Stimulated activated CD4-positive, alpha-beta T cell treated with anti-CD3 and anti-CD28 coated beads, Interleukin-15, amount 100 ng/mL, for 48 hours (primary cell): ENCODE results near the gene ZNF335.
"Not testable (repeated sequence)": the region's sequence is repeated elsewhere in the genome, so short reads cannot be mapped to it uniquely, and the experiment has no call there.

Experiments
- DNase-seq, 2 donors: peaks; one replicate each; pipeline ENCODE4 v3.0.0-alpha.2; 2020; ENCODE audit warnings: low read depth in 2 of 2

Gene ZNF335

DNA sequence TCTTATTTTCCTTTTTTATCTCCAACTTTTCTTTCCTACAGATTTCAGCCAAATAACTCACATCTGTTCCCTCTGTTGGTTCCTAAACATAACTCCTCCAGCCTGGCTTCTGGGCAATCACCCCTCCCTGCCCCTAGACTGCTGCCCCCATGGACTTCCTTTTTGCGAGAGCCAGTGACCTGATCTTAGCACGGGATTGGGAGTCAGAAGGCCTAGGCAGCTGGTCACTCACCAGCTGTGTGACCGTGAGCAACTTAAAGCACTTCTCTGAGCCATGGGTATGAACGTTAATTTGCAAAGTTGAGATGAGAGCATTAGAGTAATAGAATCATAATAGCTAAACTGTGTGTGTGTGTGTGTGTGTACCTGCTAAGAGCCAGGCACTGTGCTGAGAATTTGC, 32.2 kb upstream of the ZNF335 start:
- DNase-seq, result no peak

DNA sequence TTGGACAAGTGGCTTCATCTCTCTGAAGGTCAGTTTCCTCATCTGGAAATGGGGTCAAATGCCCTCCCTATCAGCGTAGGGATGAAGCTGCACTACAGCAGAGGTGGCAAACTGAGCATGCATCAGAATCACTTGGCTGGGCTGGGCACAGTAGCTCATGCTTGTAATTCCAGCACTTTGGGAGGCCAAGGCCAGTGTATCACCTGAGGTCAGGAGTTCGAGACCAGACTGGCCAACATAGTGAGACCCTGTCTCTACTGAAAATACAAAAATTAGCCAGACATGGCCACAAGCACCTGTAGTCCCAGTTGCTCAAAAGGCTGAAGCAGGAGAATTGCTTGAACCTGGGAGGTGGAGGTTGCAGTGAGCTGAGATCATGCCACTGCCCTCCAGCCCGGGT, 30.0 kb upstream of the ZNF335 start:
- DNase-seq, result no peak

DNA sequence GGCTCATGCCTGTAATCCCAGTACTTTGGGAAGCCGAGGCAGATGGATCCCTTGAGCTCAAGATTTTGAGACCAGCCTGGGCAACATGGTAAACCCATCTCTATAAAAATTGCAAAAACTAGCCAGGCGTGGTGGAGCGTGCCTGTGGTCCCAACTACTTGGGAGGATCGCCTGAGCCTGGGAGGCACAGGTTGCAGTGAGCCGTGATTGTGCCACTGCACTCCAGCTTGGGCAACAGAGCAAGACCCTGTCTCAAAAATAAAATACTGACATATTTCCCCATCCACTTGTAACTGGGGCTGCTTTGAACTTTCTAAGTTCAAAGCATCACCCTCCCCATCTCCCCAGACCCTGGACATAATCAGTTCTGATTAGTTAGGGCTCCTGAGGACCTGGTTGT, 29.5 kb upstream of the ZNF335 start:
- DNase-seq, result no peak

DNA sequence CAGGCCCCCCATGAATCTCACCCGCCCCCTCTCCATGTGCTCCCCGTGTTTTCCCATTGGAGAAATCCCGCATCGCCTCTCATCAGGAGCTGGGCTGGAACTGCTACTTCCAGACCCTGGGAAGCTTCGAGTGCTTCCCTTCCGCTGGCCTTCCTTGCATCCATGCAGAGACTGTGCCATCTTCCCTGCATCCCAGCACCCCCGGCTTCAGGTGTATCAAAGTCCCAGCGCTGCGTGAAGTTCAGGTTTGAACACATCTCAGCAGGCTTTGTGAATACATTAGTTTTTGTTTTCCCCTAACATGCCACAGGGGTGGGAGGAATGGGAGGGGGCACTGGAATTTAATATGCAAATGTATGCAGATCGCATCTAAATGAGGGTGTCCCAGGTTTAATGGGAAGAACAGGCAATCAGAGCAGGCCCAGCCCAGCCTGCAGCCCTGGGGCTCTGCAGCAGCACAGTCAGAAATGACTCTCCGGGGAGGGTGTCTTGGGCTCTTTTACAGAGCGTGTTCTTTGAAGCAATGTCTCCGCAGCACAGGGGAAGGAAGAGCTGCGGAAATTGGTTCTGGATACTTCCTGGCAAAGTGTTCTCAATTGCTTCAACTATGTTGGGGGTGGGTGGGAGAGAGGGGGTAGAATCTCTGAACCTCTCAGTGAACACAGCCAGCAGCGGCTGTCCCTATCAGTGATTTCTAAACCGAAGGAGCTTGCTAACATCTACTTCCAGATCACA, 28.4 kb upstream of the ZNF335 start:
- no peak for DNase-seq

DNA sequence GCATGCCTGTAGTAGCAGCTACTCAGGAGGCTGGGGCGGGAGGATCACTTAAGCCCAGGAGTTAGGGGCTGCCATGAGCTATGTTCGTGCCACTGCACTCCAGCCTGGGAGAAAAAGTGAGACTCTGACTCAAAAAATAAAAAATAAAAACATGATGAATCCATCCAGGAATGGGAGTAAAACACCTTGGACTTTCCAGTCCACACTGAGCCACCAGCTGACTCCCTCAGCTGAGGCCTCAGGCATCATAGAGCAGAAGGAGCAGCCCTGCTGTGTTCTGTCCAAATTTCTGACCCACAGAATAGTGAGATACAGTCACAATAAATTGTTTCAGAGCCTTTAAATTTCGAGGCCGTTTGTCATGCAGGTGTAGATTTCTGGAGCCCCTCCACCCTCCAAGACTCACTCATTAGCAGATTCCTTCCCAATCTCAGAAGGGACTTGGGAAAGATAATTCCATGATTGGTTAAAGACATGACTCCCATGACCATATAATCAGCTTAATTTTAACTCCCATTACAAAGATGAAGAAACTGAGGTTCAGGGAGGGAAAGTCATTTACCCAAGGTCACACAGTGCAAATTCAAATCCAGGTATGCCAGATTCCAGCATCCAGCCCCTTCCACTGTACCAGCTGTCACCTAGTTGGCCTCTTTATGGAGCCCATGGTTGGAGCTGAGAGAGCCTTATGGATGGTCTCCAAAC, 27.7 kb upstream of the ZNF335 start:
- DNase-seq, result no peak

DNA sequence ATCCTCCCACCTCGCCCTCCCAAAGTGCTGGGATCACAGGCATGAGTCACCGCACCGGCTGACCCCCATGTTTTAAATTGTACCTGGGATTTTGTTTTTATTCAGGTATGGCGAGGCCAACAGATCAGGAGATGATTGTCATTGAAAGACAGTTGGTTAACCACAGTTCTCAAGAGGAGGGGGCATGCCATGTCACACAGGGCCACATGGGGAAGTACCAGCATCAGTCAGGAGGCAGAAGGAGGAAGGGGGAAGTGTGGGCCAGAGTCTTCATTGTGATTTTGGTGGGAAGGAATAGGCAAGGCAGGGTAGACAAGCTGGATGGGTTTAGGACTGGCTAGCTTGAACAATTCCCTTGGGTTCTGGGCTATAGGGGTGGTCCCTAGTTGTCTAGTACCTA, 26.8 kb upstream of the ZNF335 start:
- no peak for DNase-seq

DNA sequence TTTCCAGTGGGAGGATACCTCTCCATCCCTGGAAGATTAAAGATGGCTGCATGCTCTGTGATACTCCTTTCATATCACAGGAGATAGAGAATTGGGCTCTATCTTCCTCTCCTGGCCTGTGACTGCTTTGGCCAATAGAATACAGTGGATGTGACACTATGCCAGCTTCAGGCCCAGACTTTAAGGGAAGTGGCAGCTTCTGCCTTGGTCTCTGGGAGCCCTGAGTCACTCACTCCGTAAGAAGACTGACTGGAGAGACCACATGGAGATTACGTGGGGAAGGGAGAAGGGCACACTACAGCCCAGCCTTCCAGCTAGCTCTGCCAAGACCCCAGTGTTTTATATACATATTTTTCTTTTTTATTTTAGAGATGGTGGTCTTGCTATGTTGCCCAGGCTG, 26.3 kb upstream of the ZNF335 start:
- DNase-seq, result no peak

DNA sequence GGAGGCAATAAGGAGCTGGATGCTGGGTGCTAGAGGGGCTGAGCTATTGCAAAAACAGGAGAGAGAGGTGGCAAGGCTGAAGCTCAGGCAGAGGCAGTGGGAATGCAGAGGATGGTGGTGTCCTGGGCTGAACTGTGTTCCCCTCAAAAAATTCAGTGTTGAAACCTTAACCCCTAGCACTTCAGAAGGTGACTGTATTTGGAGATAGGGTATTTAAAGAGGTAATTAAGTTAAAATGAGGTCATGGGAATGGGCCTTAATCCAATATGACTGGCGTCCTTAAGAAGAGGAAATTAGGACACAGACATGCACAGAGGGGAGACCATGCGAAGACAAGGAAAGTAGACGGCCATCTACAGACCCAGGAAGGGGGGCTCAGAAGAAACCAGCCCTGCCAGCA, 25.2 kb upstream of the ZNF335 start:
- DNase-seq, result no peak

DNA sequence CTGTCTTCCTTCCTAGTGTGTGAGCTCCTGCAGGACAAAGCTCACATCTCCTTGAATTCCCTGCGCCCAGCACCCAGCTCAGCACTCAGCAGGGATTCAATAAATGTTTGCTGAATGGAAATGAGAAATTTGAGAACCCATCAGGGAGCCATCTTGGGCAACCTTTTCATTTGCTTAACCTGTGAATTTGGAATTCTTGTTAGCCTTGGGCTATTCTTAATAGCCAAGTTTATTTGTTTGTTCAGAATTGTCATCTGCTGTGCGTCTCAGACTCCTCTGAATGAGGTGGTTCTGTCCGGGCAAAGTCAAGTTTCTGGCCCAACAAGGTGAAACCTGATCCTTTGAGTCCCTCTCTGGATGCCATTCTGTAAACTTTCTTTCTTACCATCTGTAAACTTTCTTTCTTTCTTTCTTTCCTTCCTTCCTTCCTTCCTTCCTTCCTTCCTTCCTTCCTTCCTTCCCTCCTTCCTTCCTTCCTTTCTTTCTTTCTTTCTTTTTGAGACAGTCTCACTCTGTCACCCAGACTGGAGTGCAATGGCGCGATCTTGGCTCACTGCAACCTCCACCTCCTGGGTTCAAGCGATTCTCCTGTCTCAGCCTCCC, 23.6 kb upstream of the ZNF335 start:
- not testable (repeated sequence) for DNase-seq

DNA sequence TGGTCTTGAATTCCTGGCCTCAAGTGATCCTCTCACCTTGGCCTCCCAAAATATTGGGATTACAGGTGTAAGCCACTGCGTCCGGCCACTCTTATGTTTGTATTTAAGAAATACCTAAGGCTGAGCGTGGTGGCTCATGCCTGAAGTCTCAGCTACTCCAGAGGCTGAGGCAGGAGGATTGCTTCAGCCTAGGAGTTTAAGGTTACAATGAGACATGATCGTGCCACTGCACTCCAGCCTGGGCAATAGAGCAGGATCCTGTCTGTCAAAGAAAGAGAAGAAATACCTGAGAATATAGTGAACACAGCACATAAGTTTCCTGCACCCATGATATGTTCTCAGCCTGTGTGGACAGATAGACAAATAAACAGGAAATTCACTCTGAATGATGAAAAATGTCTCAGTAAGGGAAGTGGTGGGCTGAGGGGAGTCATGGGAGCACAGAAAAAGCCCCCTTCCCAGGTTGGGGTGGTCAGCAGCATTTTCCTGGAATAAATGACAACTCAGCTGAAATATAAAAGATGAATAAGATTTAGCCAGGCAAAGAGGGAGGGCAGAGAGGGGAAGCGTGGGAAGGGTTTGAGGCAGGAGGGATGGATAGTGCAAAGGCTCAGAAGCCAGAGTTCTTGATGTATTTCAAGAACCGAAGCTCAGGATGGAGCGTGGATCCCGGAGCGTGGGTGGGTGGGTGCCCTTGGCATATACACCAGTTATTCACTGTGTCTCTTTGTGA, 22.9 kb upstream of the ZNF335 start:
- DNase-seq, result no peak

DNA sequence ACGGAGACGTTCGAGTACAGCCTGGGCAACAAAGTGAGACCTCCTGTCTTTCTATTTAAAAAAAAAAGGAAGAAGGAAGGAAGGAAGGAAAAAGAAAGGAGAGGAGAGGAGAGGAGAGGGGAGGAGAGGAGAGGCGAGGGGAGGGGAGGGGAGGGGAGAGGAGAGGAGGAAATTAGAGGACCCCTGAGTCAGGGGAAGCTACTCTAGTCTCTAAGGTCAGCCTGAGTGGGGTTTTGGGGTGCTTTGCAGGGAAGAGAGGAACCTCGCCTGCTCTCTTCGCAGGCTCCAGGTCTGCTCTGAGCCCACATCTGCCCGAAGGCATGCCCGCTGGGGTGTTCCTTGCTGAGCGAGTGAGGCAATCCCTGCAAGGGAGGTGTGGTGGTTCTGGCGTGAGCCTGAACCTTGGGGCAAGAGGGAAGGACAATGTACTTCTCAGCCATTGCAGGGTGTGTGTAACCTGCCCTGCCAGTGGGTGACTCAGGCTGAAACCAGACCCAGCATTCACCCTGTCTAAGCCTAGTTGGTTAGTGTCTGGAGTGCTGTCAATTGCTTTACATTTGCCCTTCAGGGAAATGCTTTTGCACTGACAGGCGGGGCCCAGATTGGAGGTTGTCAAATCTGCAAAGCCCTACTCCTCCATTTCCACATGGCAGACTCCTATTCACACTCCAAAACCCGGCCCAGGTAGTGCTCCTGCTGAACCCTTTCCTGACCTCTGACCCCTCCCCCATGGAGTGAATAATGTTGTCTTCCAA, 21.4 kb upstream of the ZNF335 start:
- DNase-seq, result no peak

DNA sequence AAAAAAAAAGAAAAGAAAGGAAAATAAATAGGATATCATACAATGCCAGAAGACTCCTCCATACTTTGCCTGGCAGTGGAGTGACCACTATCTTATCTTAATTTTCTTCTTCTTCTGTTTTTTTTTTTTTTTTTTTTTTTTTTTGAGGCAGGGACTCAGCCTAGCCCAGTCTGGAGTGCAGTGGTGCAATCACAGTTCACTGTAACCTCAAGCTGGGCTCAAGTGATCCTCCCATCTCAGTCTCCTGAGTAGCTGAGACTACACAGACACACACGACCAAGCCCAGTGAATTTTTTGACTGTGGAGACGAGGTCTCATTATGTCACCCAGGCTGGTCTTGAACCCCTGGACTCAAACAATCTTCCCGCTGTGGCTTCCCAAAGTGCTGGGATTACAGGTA, 19.6 kb upstream of the ZNF335 start:
- no peak for DNase-seq

DNA sequence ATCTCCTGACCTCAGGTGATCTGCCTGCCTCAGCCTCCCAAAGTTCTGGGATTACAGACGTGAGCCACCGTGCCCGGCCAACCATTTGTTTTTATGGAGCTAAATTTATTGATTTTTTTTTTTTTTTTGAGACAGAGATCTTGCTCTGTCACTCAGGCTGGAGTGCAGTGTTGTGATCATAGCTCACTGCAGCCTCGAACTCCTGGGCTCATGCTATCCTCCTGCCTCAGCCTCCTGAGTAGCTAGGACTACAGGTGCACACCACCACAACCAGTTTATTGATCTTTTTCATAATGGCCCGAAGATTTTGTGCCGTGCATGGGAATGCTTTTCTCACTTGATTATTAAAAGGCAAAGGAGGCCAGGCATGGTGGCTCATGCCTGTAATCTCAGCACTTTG, 16.8 kb upstream of the ZNF335 start:
- DNase-seq, result not testable (repeated sequence)

DNA sequence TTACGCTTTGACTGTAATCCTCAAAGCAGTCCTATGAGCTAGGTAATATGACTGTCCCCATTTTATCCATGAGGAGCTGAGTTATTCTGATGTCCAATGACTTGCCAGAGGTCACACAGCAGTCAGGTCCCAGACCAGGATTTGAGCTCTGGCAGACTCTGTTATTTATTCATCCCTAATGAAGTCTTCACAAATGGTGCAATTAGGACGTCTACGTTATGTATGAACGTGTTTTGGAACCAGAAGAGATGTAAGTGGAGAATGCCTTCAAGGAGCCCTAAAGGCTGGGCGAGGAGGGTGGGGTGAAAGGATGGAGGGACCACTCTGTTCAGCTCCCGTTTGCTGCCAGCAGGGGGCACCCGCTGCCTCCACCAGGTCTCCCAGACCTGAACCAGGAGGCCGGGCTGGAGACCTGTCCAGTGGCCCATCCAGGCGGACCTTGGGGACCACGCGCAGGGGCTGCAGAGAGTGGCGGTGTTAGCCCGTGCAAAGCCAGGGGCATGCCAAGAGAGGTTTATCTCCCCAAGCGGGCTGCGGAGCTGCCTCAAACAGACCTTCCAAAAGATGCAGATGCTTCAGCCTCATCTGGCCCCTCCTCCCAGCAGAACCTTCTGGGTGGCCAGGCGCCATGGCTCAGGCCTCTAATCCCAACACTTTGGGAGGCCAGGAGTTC, 15.2 kb upstream of the ZNF335 start:
- DNase-seq, result peak; percentile 60 to 76

DNA sequence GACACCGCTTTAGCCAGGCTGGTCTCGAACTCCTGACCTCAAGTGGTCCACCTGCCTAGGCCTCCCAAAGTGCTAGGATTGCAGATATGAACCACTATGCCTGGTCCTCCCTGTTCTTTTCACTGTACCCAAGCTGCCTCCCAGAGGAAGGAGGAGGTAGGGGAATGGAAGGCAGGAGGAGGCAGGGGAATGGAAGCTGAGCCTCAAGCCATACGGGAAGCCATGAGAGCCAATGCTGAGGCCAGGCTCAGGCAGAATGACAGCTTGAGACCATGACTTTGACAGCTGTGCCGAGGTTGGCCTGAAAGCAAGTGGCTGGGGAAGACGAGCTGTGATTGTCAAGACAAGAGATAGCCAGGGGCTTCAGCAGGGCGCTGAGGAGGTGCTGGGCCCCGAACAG, 13.6 kb upstream of the ZNF335 start:
- no peak for DNase-seq

DNA sequence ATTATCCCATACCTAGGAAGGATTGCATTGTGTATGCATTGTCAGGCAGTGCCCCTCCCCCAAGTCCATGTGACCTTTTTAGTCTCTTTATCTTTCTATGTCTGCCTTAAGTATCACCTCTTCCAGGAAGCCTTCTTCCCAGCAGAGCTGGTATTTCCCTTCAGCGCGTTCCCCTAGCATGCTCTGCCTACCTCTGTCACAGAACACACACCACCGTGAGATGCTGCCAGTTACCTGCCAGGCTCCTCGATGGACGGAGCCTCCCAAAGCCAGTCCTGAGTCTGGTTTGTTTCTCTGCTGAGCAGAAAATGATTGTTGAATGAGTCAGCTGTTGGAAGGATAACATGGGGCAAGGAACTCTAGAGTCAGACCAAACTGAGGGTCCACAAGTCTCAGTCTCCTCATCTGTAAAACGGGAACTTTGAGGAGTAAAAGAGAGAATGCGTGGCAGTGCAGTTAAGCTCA, 11.3 kb upstream of the ZNF335 start:
- DNase-seq, result no peak

DNA sequence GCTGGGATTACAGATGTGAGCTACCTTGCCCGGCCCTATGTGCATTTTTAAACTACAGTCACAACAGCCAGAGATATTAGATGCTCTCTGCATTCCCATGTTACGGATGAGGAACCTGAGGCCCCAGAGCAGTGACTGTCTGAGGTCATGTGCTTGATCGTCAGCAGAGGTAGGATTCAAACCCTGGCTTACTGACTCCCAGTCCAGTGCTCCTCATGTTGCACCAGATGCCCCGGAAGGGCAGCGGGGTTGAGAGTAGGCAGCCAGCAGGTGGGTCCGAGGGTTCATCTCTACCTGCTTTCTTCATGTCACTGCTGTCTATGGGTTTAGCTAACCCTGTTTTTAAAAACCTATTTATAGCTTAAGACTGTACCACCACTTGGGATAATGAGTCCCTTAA, 9.3 kb upstream of the ZNF335 start:
- DNase-seq, result no peak

DNA sequence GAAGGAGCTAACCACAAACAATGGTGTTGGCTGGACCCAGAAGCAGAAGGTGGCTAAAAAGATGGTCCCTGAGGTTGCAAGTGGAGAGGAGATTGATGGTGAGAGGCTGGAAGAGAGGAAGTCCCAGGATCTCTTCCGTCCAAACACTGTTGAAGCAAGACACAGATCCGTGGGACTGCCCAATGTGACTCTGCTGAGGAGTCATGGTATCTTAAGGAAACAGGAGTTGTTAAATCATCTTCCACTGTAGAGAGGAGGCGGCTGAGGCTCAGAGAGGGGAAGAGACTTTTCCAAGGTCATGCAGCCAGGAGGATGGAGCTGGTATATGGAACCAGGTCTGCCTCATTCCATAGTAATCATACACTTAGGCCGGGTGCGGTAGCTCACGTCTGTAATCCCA, 4.1 kb upstream of the ZNF335 start:
- DNase-seq, result no peak

DNA sequence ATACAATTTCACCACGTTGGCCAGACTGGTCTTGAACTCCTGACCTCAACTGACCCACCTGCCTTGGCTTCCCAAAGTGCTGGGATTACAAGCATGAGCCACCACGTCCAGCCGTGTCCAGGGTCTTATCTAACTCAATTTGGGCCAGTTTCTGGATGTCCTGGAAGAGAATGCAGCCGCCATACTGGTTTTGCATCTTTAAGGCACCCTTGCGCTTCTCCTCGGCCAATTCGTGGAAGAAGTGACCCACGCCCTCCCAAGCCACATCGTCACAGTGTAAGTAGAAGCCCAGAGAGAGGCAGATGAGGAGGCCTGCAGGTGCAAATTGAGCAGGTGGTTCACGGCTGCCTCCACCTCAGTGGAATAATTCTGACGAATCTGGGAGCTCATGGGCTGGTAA, 3.7 kb upstream of the ZNF335 start:
- no peak for DNase-seq

DNA sequence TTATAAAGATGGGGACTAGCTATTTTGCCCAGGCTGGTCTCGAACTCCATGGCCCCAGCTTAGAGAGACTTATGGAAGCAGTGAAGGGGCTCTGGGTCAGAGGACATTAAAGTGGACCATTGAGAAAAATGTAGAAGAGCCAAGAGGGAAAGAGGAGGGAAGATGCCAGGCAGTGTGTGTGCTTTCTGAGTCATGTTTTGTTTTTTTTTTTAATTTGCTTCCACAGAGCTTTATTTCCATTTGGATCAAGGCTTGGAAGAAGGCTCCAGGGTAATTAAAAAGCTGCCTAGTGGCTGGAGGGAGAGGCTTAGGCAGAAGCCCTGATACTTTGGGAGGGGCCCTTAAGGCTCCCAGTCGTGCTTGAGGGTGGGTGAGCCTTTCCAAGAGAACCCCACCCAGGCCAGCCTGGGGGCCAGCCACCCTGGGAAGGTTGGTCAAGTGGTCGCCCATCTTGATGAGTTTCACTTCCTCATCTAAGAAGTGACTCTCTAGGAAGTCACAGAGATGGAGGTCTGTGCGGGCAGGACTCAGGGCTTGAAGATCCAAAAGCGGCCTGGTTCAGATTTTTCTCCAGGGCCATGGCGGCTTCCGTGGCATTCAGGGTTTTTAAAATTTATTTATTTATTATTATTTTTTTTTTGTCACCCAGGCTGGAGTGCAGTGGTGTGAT, 3.0 kb upstream of the ZNF335 start:
- DNase-seq, result no peak
